ENCODE data around the gene CBX2. TPM values are rescaled to one million over a fixed set of nuclear protein-coding genes. Genes with fewer than 3 reads are reported as not detected.

CBX2 gene
- polyA plus RNA-seq, 4 donors: 19.9 to 37.2 (median 29.4) TPM

DNA sequence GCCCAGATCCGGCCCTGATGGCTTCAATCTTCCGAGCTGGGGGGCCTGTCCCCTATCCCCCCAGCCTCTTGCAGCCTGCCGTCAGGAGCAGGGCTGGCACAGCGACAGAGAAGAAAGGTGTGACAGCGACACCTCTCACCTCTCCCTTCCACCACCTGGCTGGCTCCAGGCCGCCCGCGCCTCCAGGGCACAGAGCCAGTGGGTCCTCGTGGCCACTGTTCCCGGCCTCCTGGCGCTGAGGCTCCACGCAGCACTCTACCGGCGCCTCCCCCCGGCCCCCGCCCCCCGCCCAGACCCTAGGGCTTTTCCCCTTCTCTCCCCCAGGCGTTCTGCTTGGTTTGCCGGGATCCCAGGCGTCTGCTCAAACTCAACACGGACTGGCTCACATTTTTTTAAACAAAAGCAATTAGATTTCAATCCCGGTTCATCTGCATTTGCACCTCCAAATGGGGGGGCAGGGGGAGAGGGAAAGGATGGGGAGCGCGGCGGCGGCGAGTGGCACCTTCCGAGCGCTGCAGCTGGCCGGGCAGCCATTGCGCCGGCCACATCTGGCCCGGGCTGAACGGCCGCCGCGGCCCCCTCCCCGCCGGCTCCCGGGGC is 31.7 kb downstream of the CBX2 start:
- DNase-seq (ENCODE audit: low read depth in 4 of 4, low spot score in 2 of 4): no peak

DNA sequence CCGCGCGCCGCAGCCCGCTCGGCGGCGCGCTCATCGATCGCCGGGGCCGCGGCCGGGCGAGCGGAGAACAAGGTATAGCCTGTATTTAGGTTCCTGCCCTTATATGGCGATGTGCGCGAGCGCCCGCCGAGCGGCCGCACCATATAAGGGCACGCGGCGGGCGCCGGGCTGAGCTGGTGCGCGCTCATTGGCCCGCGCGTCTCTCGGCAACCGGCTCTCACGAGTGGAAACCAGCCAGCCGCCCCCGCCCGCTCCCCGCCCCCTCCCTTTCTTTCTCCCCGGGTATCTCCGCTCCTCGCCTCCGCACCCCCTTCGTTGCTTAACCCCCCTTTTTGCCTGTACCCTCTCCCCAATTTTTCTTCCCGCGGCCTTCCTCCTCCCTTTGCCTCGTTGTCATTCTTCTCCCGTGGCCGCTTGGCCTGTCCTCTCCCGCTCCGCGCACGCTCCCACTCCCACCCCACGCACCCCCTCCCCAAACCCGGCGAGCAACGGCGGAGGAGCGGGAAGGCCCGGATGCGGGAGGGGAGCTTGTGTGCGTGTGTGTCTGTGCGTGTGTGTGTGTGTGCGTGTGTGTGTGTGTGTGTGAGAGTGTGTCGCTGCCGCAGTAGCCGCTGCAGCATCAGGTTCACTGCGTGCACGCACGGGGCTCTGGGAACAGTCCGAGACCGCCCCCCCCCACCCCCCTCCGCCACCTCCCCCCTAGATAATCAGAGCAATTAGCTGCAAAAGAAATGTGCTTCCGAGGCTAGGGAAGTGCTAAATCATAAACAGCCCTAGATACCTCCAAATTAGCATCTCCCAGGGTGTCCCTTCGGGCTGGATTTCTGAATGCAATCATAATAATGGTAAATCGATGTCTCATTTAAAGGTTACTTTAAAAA is 32.4 kb downstream of the CBX2 start:
- DNase-seq (ENCODE audit: low read depth in 4 of 4, low spot score in 2 of 4): no peak

DNA sequence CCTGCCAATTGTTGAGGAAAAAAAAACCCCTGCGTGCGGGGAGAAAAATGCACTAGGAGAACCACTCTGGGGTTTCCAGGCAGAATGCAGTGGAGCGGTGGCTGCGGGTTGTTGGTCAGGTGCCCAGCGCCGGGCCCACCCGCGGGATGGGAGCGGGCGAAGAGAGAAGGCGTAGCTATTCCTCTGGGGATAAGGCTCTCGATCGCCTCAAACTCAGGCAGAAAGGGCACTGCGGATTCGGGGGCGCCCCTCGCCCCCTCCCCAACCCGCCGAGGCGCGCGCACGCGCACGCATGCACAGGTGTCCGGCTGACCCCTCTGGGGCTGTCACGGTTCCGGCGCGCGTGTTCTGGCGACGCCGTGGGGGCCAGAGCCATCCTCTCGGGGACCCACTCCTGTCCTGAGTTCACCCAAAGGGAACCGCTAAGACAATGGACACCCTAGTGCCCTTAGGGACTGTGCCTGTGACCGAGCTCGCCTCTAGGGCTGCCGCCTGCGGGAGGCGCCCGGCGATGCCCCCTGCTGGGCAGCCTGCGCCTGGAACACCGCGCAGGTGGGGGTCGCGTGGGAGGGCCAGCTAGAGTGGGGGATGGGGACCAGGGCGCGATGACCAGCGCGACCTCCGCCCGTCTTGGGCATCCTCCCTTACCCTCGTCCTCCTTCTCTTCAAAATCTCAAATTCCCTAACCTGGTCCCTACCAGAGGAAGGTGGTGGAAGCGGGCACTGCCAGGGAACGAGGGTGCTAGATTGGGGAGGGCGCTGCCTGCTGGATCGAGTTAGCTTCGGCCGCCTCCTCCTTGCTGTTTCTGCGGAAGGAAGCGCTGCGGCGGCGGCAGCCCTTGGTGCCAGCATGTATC is 33.3 kb downstream of the CBX2 start:
- DNase-seq (ENCODE audit: low read depth in 4 of 4, low spot score in 2 of 4): no peak

DNA sequence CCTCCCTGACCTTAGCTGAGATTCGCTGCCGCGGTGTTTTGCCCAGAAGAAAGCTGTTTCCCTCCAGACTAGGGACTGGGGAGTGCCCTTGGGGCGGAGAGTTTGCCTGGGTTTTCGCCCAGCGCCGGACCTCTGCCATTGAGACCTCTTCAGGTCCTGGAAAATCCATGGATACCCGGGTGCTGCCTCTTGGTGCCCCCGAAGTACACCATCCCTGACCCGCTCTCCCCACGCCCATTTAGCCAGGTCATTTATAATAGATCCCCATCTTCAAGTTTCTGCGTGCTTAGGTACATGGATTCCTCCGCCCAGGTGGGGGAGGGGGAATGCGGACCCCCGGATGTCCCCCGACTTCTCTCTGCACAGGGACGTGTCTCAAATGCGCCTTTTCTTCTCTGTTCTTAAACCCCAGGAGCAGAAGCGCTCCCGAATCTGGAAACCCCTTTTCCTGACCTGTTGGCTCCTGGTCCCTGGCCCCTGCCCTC is 34.0 kb downstream of the CBX2 start:
- DNase-seq (ENCODE audit: low read depth in 4 of 4, low spot score in 2 of 4): no peak

DNA sequence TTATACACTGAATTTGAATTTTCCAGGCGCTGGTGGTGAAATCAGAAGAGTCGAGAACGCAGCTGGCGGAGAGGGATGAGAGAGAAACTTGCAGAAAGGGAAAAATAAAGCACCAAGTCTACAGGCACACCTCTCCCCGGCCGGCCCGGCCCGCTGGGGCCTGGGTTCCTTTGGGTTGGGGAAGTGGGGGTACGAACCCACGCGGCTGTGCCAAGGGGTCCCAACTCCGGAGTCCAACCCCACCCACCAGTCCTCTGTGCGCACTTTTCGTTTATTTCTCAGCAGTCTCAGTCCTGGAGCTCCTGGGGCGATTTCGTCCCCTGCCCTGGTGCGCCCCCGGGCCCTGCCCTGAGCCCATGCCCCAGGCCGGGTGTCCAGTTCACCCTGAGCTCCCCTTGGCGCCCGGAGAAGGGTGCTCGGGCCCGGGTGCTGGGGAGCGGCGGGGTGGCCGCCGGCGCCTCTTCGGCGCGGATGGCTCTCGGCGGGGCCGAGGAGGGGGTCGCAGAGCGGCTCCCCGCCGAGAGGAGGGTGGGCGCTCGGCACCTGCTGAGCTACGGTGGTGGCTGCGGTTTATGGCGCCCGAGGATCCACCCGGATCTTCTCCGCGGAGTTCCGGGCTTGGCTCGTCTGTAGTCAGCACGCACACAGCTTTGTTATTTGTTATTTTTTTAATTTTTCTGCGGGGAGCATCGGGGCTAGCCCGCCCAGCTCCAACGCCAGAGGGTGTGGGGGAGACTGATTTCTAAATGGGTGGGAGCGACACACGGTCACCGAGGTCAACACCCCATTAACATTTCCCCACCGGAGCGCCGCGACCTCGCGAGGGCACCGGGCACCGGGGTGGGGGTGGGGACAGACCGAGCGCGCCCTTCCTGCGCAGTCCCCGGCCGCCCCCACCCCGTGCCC is 34.7 kb downstream of the CBX2 start:
- DNase-seq (ENCODE audit: low read depth in 4 of 4, low spot score in 2 of 4): no peak

DNA sequence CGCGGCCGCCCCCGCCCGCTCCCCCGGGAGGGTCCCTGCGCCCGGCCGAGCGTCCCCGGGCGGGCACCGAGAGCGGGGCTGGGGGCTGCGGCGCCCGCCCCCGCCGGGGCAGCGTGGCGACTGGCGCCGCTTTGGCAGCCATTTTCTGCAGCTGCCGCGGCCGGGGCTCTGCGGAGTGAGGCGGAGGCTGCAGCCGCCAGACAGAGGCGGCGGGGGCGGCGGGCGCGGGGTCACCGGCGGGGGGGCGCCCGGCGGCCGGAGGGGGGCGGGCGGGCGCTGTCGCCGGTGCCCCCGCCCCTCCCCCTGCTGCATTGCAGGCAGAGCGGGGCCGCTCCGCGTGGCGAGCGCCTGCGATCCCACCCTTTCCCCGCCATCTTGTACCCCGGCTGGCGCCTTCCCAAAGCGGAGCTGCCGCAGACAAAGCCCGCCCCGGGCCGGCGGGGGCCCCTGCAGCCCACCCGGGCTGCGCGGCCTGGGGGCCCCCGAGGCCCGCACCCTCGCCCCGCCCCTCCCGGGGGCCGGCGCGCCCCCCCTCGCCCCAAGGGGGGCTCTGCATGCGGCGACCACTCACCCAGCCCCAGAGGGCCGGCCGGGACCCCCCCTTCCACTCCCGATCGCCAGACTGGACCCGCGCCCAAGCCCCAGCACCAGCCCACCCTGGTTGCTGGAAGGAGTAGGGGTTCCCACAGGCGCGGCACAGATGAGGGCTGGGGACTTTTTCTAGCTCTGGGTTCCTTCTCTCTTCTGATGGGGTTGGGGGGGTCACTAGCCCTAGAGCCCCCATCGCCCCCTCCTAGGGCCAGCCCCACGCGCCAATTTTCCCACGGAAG is 35.6 kb downstream of the CBX2 start:
- no peak for DNase-seq (ENCODE audit: low read depth in 4 of 4, low spot score in 2 of 4)

DNA sequence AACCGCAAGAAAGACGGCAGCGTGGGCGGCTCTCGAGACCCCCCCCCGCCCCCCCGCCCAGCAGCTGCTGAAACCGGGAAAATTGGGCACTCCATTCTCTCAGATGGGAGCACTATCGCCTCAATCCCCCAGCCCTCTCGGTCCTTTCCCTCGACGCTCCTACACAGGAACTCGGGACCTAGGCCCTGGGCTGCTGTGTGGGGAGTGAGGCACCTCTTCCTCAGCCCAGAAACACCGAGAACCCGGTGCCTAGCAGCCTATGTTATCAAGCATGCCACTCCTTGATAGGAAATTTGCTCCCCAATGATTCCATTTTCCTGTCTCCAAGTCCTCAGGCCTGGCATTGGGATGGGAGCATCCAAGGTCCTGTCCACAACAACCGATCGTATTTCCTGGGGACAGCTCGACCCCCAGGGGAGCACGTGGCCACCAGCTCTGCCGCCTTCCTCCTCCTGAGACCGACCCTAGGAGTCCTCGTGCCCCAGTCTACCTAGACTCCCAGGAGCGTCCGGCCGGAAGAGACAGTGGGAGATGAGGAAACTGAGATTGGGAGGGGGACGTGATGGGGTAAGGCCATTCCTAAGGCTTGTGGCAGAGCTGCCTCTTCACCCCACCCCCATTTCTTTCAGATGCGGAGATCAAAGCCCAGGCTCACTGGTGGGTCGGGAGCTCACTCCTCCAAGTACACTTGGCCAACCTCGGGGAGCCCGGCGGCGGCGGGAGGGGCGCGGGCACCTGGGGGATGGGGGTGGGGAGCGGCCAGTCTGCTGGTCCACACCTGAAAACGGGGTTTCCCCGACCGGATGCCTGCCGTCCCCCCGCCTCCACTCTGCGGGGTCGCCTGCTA is 36.4 kb downstream of the CBX2 start:
- DNase-seq (ENCODE audit: low read depth in 4 of 4, low spot score in 2 of 4): no peak

DNA sequence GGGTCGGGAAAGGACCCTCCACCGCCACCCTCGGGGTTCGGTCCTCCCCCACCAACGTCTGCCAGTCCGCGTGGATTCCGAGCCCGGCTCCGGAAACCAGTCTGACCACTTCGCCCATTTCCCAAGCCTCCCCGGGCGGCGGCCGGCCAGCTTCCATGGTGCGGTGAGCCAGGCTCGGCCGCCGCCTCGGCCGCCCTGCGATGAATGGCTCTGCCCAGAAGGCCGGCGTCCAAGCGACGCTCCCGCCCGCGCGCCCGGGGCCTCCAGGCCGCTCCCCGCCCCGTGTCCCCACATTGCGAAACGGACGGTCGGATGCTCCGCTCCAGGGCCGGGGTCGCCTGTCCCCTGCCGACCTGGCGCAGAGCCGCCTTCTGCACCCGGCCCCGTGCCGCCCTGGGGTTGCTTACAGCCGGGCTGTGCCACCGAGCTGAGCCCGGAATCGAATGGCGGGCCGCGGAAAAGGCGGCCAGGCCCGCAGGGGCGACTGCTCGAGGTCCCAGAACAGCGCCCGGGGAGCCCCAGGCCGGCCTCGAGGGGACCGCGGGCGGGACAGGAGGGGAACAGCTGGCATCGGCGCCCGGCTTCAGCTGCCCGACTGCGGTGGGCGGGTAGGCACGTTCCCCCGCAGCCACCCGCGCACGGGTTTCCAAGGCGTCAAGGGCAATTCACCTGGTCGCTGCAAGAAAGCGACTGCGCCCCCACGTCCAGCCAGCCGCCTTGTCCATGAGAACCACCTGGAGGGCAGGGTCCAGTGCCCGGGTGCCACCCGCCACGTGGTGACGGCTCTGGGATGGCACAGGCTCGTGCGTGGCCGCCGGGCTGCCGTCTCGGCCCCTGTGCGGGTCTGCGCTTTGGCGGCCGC is 37.3 kb downstream of the CBX2 start:
- DNase-seq (ENCODE audit: low read depth in 4 of 4, low spot score in 2 of 4): no peak

DNA sequence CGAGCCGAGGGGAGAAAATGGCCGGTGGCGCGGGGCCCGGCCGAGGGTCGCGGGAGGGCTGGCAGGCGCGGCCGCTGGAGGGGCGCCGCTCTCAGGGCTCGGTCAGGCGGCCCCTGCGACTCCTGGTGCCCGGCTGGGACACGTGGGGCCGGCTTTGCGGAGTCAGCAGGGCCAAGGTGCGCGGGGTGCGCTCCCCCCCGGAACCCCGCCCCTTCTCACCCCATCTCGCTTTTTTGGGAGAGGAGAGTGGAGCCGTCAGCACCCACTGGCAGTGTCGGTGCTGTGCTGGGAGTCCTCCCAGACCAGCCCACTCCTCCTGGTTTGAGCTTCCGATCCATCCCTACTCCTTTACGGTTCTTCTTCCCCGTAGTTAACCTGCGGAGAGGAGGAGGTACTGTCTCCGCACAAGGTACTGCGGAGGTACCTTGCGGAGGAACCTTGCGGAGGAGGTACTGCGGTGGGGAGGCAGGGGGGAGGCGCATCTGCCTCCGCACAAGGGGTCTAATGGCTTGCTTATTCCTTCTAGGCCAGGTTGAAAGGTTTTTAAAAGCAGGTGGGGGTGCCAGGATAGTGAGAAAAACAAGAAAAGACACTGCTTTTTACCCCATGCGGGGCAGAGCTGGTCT is 38.0 kb downstream of the CBX2 start:
- no peak for DNase-seq (ENCODE audit: low read depth in 4 of 4, low spot score in 2 of 4)

DNA sequence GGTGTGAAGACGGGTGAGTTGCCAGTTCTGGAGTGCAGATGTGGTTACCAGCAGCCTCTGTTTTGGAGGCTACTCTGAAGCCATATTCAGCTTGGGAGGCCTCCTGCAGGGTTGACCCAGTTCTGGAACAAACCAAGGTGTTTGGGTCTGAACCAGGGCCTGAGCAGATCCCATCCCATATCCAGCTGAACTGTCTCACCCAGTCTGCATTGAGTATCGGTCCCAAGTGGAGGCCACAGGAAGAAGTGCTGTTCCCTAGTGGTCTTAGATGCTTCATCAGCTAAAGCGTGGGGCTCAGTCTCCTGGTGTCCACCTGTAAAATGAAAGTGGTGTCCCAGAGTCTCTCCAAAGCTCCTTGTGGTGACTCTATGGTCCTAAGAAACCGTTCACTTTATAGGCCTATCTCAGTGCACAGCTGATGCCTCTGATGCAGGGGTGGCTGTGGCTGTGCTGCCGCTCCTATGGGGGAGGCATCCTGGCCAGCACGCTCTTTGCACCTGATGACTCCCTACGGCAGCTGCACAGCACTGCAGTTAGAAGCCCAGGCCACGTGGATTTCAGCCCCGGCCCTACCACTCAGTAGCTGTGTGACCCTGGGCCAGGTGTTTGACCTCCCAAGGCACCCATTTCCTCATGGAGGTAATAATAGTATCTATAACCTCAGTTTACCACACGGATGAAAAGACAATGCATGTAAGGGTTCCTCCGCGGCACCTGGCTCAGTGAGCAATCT is 40.2 kb downstream of the CBX2 start:
- DNase-seq (ENCODE audit: low read depth in 4 of 4, low spot score in 2 of 4): no peak

DNA sequence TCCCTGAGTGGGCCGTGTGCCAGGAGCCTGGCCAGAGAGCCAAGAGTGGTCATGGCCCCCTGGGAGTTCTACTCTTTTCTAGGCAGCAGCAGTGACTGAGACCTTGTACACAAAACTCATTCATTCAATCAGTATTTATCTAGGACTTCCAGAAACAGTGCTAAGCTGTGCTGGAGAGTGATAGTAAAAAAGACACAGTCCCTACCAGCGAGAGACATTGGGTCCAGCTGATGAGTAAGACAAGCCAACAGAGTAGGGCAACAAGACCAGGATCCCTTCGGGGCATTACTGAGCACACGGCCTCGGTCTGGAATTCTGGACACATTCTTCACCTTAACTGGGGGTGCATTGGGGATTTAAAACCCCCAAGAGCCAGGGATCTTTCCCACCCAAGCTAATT is 41.1 kb downstream of the CBX2 start:
- DNase-seq (ENCODE audit: low read depth in 4 of 4, low spot score in 2 of 4): no peak

DNA sequence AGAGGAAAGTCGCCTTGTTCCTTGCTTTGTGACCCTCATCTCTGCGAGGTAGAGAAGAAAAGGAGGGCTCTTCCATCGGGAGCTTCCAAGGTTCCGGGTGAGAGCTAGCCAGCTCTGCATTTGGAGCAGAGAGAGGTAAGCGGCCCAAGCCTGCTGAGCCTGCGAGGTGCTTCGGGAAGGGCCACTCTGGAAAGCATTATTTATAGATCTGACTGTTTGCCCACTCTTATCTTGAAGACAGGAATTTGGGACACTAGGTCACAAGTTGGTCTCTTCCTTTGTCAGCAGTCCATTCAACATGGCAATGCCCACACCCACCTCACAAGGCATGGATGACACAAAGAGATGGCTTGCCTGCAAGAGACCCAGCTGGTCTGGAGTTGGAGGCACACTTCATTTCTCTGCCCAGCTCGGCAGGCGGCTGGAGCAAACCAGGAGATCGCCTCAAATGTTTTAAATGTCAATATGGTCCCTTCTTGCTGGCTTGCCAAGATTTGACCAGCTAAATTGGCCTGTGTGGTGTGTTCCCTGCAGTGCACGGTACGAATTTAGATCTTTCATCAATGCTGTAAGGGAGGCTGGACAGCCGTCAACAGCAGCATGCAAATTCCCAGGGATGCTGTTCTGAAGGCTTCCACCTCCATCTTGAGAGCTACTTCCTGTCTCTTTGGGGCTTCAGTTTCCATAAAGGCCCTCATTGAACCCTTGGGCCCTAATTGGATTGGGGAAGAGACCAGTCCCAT is 41.8 kb downstream of the CBX2 start:
- no peak for DNase-seq (ENCODE audit: low read depth in 4 of 4, low spot score in 2 of 4)

DNA sequence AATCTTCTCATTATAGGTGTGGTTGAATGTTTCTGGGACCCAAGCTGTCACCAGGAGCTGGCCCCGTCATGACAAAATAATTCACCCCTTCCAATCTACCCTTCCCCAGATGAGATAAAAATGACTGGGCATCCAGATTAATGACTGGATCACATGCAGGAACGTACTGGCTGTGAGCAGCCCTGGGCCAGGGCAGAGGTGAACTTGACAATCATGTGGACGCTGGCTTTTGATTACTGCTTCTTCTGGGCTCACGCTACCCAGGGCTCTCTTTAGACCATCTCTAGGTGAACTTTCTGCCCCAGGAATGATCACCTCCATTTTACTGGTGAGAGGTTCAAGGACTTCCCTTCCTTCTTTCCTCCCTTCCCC is 43.0 kb downstream of the CBX2 start:
- no peak for DNase-seq (ENCODE audit: low read depth in 4 of 4, low spot score in 2 of 4)

DNA sequence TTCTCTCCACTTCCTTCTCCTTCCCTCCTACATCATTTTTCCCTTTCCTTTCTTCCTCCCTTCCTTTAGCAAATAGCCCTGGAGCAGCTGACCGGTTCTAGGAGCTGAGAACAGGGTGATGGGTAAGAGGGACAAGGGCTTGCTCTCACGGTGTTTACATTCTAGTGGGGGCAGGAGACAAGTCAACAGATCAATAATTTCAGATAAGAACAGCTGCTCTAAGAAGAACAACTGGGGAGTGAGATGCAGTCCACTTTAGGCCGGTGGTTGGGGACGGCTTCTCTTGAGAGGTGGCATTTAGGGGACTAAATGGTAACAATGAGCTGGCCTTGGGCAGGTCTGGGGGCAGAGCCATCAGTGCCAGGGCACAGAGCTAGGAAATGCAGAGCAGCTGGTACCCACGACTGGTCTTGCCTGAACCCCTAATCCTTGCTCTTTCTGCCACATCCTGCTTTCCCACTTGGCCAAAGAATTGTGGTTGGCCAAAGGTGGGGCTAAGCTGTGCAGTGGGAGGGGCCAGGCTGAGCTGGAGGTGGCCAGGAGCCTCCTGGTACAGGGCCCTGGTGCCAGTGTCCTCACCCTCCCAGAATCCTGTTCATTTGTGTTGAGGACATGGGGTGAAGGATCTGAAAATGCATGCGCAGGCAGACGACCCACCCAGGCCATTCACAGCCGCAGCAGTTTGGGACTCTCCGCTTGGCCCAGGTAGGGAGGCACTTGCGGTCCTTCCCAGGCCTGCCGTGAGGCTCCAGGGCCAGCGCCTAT is 43.6 kb downstream of the CBX2 start:
- DNase-seq (ENCODE audit: low read depth in 4 of 4, low spot score in 2 of 4): no peak

DNA sequence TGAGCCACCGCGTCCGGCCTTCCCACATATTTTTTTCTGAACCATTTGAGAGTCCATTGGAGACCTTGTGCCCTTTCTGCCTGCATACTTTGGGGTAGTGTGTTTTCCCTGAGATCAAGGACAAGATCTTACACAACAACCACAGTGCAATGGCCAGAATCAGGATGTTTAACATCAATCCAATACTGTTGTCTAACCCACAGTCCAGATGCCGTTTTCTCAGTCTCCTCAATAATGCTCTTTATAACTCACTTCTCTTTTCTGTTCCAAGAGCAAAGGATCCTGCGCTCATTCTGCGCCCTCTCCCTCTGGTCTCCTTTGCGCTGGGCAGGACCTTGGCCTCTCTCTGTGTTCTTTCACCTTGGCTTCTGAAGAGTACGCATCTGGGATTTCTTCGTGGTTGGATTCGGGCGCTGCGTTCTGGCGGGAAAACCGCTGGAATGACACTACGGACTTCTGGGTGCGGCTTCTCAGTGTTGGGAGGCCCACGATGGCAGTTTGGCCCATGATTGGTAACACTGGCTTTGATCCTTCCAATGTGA is 44.7 kb downstream of the CBX2 start:
- no peak for DNase-seq (ENCODE audit: low read depth in 4 of 4, low spot score in 2 of 4)
